Stimulated activated CD4-positive, alpha-beta T cell treated with anti-CD3 and anti-CD28 coated beads, Interleukin-4, amount 100 ng/mL, for 4 hours (primary cell): ENCODE measurements around the gene LTA.

Experiments used
- DNase-seq, 2 experiments: peaks; one replicate each; pipeline ENCODE4 v3.0.0-alpha.2; 2020

LTA gene, protein sequence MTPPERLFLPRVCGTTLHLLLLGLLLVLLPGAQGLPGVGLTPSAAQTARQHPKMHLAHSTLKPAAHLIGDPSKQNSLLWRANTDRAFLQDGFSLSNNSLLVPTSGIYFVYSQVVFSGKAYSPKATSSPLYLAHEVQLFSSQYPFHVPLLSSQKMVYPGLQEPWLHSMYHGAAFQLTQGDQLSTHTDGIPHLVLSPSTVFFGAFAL

DNA sequence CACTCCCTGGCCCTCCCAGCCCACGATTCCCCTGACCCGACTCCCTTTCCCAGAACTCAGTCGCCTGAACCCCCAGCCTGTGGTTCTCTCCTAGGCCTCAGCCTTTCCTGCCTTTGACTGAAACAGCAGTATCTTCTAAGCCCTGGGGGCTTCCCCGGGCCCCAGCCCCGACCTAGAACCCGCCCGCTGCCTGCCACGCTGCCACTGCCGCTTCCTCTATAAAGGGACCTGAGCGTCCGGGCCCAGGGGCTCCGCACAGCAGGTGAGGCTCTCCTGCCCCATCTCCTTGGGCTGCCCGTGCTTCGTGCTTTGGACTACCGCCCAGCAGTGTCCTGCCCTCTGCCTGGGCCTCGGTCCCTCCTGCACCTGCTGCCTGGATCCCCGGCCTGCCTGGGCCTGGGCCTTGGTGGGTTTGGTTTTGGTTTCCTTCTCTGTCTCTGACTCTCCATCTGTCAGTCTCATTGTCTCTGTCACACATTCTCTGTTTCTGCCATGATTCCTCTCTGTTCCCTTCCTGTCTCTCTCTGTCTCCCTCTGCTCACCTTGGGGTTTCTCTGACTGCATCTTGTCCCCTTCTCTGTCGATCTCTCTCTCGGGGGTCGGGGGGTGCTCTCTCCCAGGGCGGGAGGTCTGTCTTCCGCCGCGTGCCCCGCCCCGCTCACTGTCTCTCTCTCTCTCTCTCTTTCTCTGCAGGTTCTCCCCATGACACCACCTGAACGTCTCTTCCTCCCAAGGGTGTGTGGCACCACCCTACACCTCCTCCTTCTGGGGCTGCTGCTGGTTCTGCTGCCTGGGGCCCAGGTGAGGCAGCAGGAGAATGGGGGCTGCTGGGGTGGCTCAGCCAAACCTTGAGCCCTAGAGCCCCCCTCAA is at the start of gene LTA:
Gene LTA (plus strand): TSS at position 249 of the 871 bp plus-strand sequence. CDS start 454 bp downstream, at position 703.
- peak; percentile 76 to 82 for DNase-seq

DNA sequence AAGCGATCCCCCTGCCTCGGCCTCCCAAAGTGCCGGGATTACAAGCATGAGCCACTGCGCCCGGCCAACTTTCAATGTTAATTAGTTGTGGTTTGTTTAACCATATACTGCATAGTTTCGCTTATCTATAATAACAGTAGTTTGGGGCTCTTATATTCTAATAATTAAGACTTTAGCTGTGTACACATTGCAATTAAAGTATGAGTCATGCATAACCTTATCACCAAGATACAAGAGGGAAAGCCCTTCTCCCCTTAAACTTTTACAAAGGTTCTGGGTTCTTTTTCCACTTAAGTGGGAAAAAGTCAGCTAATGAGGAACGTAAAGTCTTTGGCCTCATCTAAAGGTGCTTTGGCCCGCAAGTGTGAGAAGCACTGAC is 46.5 kb upstream of the LTA start:
- DNase-seq = no peak

DNA sequence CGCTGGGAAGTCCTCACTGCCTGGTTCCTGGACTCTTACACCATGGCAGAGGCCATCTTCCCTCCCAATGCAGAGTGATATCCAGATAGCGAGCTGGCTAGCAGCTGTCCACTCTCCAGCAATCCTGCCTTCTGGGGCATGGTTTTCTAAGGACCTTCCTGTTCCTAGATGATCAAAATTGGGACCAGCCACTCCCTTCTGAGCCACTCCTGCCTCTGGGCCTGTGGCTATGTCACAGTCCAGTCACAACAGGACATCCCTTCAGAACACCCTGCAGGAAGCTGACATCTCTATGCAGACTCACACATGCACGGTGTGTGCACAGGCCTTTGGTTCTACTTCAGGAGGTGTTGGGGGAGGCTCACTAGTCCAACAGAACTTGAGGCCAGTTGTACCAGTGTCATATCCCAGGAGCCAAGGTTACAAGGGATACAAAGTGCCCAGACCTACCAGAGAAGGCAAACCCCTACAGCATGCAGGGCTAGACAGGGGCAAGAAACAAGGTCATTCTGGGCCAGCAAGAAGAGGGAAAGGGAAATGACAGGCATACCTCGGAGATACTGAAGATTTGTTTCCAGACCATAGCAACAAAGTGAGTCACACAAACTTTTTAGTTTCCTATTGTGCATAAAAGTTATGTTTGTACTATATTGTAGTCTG is 46.0 kb upstream of the LTA start:
- DNase-seq = no peak

DNA sequence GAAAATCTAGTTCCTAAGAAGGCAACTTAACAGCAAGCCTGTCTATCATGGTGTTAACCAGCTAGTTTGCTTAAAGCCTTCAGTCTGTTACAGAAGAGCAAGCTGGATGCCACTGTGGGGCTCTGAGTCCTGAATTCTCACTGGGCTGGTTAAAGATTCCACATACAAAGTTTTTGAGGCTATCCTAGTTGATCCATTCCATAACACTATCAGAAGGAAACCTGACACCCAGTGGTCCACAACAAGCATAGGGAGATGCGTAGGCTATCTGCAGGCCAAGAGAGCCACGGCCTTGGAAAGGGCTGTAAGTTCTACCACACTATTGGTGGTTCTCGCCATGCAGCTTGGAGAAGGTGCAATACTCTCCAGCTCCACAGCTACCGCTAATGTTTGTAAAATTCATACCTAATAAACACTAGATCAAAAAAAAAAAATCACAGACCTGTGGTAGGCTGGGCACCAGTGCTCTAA is 43.7 kb upstream of the LTA start:
- no peak for DNase-seq

DNA sequence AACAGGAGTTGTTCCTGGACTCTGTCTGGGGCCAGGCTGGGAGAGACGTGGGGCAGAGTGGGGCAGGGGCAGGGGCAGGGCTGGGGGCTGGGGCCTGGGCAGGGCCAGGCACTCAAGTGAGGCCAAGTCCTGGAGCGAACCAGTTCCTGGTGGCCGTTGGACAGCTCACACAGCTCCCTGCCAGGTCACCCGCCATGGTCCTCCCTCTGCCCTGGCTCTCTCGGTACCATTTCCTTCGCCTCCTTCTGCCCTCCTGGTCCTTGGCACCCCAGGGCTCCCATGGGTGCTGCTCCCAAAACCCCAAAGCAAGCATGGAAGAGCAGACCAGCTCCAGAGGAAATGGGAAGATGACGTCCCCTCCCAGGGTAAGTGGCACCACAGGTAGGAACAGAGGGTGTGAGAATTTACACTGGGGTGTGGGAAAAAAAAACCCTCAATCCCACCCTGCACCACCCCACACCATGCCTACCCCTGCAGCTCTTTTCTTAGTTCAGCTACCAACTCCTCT is 43.2 kb upstream of the LTA start, which contains the start of gene MCCD1:
Gene MCCD1 (plus strand): TSS at position 142 of the 508 bp plus-strand sequence. CDS start 53 bp downstream, at position 195.
- DNase-seq = no peak

GRCh38 chr6:31529329-31530150 is 42.5 kb upstream of the LTA start:
- DNase-seq = no peak

DNA sequence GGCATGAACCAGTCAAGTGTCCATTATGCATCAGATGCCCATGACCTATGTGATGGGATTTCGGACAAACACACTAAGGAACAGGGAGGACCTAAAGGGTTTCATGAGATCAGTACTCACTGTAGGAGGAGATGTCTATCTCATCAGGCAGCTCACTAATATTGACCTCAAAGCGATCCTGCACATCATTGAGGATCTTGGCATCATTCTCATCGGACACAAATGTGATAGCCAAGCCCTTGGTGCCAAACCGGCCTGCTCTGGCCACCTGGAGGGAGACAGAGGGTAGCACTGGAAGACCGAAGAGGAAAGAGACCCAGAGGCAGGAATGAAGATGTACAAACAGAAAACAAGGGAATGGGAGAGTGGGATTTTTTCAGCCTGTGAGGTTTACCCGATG is 41.4 kb upstream of the LTA start:
- DNase-seq = no peak

DNA sequence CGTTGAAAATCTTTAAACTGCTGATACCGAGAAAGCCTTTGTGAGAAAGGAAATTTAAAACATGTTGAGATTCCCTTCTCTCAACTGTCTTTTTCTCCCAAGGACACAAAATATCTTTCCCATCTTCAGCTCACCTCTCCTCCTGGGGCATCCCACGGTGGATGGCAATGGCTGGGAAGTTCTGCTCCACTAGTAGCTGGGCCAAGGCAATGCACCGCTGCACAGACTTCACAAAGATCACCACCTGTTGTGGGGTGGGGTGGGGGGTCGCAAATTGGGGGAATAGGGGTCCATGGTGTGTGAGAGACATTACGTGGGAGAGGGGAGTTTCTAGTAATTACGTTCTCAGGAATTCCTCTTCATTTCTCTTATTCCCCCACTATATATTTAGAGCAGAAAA is 40.9 kb upstream of the LTA start:
- DNase-seq = no peak

DNA sequence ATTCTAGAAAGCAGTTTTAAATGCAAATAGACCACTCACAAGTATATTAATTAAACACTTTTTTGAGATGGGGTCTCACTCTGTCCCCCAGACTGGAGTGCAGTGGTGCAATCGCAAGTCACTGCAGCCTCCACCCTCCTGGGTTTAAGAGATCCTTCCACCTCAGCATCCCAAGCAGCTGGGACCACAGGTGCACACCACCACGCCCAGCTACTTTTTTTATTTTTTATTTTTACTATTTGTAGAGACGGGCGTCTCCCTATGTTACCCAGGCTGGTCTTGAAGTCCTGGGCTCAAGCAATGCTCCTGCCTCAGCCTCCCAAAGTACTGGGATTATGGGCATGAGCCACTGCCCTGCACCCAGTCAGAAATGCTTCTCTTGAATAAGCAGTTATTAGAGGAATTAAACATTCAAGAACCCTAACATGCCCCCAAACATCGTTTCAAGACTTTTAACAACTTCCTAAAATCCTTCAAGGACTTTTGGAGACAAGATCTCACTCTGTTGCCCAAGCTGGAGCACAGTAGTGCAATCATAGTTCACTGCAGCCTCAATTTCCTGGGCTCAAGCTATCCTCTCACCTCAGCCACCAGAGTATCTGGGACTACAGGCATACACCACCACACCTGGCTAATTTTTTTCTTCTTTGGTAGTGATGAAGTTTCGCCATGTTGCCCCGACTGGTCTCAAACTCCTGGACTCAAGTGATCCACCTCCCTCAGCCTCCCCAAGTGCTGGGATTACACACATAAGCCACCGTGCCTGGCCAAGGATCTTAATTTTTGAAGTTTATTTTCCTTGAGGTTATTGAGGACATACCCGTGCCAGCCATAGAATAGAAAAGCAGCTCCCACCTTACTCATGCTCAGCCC is 40.1 kb upstream of the LTA start:
- DNase-seq = no peak

GRCh38 chr6:31532644-31533454 is 39.2 kb upstream of the LTA start:
- DNase-seq = no peak

- no peak for DNase-seq
Observed at GRCh38 chr6:31533455-31533841, 38.6 kb upstream of the LTA start.

DNA sequence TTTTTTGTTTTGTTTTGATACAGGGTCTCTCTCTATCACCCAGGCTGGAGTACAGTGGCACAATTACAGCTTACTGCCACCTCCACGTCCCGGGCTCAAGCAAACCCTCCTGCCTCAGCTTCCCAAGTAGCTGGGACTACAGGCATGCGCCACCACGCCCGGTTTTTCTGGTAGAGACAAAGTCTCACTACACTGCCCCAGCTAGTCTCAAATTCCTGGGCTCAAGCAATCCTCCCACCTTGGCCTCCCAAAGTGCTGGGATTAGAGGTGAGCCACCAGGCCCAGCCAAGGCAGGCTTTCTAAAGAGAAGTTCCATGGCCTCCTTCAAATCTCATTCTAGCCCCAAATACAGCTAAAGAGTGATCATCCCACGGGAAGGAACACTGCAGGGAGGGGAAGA is 38.1 kb upstream of the LTA start:
- no peak for DNase-seq

- DNase-seq = no peak
Observed at GRCh38 chr6:31534521-31535040, 37.5 kb upstream of the LTA start.

DNA sequence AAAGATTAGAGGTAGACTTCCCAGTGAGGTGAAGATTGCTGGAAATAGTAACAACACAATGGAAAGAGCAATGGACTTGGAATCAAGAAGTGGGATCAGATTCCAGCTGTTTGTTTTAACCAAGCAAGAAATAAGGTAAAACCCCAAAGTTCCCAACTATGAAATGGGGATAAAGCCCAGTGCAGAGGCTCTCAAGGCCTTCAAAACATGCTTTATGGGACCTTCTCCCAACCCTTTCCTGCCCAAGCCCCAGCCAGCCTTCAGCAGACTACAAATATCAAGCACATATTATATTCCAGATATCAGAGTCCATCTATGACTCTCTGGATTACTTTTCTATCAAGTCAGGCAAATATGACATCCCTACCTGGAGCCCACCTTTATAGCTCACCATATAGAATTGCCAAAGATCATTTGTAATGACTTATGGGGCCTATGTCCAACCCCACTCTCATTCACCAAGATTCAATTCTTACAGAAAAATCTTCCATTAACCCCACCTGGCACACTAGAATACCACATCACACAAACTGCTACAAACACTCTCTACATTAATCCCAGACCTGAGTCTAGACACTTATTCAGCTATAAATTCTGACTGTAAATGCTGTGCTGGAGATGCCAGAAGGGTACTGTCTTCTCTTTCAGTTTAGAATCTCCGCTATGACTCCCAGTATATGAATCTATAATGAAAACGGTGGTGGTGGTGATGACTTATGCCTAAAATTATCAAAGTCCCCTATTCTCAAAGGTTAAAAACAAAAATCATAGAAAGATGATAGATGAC is 36.4 kb upstream of the LTA start:
- DNase-seq = no peak

DNA sequence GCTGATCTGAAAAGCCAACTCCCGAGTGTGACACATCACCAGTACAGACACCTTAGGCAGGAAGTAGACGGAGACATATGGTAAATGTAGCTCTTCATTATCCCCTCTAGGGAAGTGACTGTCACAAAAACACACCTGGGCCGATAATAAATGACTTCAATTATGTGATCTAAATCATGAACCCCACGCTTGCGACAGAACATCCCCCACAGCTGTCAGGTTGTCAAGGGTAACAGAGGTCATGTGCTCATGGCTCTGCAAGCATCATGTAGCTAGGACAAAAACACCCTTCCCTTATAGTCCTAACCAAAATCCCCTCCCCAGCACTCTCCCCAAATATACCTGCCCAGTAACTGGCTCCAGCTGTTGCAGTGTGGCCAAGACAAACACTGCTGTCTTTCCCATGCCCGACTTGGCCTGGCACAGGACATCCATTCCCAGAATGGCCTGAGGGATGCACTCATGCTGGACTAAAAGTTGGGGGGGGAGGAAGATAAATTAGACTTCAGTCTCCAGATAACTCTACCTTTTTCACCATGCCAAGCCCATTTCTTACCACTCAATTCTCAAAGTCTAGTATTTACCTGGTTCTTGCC is 33.2 kb upstream of the LTA start:
- DNase-seq = no peak

- DNase-seq = no peak
Observed at GRCh38 chr6:31540640-31541039, 31.4 kb upstream of the LTA start.

- peak; percentile 44 to 52 for DNase-seq
Observed at GRCh38 chr6:31541059-31541657, 30.9 kb upstream of the LTA start.

GRCh38 chr6:31541658-31542521 is 30.2 kb upstream of the LTA start, which contains the start of gene DDX39B:
TSS of gene DDX39B (minus strand) at chr6:31542003. CDS start at chr6:31540532, 1,471 bp downstream.
- DNase-seq = peak; percentile 88 to 94
